ENCODE data around the gene STX16.

- TF ChIP-seq CTCF (IDR thresholded peaks at IDR 0.05; ENCODE audit: insufficient read depth, low read length), result no peak
- no peak for TF ChIP-seq REST (IDR thresholded peaks at IDR 0.05; ENCODE audit: insufficient replicate concordance, low read depth)
- TF ChIP-seq POLR2AphosphoS5 (IDR thresholded peaks at IDR 0.05; ENCODE audit: low read depth), result no peak
- no peak for TF ChIP-seq GABPA (IDR thresholded peaks at IDR 0.05; ENCODE audit: low read depth)
These were observed 28.2 kb upstream of the STX16 start for GRCh38 chr20:58622671-58623578.

Measured in HL-60 (cell line).